ENCODE measurements around the gene TRMT44.
A peak's percentile ranks its signal among the peaks of the same experiment; 100 is the strongest.

The TRMT44 gene

DNA sequence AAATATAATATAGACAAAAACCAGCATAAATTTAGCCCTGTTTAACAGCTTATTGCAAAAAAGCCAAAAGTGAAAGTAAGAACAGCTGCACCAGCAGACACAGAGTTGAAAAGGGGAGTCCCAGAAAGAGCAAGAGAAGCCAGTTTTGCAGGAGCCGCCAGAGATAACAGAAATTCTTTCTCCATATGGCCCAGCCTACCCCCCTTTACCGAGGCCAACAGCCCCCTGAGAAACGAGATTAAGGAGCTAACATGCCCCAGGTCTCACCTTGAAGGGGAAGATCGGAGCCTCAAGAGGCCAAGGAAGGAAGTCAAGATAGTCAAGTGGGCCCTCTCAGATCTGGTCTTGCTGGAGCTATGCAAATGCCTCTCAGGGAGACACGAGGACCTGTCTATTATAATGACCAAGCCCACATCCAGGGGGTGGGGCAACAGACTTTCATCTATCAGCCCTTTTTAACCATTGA, 4.9 kb upstream of the TRMT44 start:
- no peak for DNase-seq (ENCODE audit: low spot score)

DNA sequence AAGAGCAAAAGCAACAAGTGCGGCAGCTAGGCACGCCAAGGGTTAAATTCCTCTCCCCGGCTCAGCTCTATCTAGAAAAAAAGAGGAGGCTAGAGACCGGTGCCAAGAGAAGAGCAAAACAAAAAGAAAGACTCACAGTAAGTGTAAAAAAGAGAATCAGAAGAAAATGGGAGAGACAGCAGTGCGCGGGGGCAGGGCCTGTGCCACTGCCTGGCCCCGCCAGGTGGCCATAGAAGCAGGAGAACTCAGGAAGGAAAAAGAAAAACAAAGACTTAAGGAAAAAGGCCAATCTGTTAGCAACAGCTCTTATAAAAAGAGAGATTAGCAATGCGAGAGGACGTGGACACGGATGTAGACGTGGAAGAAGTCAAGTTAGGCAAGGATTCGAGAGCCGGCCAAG, 3.3 kb upstream of the TRMT44 start:
- no peak for DNase-seq (ENCODE audit: low spot score)

DNA sequence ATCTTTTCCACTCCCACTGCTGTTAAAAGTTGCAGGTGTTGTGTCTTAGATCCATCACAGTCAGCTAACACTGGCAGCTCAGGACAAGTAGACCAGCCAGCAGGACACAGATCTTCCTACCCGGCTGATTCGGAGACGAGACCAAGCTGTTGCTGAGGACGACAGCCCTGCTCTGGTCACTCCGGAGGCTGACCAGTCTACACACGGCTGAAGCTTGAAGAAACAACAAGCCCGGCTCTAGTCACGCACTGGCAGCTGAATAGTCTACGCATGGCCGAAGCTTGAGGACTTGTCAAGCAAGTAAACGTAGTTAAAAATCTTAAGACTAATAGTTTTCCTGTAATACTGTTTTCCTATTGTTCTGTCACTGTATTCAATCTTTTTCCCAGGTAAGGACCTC, 1.8 kb upstream of the TRMT44 start:
- no peak for DNase-seq (ENCODE audit: low spot score)

DNA sequence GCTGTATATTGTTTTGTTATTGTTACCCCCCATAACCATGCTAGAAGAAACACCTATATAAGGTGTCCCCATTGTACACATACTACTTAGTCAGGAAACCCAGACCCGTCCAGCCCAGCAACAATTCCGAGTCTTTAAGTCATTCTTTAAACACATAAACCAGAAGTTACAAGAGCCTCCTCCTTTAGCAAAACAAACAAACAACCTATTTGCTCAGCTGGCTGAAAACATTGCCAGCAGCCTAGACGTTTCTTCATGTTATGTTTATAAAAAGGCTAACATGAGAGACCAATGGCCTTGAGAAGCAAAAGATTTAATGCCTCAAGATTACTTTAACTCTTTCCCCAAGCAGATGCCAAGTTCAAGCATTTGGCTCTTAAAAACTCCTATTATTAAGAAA, 1.4 kb upstream of the TRMT44 start:
- DNase-seq (ENCODE audit: low spot score): peak; percentile 8

DNA sequence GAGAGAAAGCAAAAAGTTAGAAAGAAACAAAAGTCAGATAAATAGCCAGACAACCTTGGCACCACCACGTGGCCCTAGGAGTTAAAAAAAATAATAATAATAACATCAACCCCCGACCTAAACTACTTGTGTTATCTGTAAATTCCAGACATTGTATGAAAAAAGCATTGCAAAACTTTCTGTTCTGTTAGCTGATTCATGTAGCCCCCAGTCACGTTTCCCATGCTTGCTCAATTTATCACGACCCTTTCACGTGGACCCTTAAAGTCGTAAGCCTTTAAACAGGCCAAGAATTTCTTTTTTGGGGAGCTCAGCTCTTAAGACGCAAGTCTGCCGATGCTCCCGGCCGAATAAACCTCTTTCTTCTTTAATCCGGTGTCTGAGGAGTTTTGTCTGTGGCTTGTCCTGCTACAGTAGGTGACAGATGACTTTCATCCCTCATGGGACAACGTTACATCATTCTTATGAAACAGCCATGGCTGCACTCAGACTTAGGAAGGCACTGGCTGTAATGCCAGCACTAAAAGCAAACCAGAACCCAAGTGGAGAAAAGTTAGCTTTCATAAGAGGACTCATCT, 574 bp upstream of the TRMT44 start:
- peak; percentile 65 for DNase-seq (ENCODE audit: low spot score)

DNA sequence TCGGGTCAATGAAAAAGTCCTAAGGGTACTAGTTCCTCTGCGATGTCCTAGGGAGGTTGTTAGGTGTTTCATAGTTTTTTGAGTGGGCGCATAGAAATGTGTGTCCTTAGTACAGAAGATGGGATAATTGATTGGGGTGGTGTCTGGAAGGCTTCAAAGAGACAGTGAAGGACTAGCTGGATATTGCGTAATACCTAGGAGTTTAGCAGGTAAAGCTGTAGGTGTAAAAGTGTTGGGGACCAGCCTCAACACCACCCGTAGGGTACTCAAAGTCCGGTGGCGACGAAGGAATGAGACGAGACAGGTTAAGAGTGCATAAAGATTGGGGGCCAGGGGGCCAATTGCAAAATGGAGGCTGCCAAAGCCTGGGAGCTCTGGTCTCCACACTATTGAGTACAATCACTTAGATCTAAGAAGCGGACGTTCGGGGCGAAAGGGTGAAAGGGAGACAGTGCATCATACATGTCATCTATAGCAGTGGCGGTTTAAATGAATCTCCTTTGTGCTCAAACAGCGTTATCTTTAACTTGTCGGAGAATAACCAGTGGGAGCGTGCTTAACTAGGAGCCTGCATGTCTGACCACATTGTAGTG, 1.0 kb downstream of the TRMT44 start:
- DNase-seq (ENCODE audit: low spot score): peak; percentile 36

DNA sequence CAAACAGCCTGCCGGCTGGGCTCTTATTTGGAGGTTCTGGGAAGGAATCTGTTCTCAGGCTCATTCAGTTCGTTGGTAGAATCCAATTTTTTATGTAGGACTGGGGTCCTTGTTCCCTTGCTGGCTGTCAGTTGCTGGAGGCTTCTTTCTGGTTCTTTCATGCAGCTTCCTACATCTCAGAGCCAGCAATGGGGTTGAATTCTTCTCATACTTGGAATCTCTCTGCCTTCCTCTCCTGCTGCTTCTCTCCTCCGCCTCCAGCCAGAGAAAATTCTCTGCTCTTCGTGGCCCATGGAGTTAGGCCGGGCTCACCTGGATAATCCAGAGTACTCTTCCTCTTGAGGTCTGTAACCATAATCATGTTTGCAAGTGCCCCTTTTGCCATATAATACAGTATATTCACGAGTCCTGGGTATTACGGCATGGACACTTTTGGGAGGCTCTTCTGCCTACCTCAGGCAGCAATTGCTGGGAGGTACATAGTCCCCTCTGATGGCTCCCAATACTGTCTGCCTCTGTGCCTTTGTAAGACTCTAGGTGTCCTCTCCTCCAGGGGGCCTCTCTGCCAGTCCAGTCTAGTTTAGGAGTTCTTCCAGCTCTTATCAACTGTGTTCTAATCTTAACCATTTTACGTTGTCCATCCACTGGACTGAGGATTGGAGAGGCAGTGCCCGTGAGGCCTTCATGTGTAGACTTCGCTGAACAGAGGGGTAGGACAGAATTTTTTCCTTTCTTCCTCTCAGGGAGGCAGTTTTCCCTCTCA, 2.2 kb downstream of the TRMT44 start:
- DNase-seq (ENCODE audit: low spot score): peak; percentile 23

DNA sequence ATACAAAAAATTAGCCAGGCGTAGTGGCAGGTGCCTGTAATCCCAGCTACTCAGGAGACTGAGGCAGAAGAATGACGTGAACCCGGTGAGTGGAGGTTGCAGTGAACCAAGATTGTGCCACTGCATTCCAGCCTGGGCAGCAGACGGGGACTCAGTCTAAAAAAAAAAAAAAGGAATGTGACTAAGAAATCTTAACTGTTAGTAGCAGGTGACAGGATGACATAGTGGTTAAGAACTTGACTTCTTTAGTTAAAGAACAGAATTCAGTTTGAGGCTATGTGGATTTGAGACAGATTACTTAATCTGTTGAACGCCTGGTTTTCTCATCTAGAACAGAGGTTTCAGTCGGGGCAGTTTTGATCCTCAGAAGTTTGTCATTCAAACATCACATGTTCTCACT, 3.2 kb downstream of the TRMT44 start:
- no peak for DNase-seq (ENCODE audit: low spot score)

DNA sequence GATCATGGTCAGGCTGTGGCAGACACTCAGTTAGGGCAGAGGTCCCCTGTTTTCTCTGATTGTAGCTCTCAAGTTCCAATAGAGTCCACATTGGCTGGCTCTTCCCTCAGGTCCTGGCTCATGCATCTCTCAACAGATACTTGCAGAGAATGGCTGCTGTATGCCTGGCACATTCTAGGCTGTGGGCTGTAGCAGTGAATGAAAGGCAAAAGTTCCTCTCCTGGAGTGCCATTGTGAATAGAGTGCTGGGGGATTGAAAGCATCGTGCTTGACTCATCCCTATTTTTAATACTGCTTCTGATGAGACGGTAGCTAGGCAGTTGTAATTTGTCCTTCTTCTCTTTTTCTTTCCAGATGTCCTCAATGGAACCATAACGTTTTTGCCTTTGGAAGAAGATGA, 5.5 kb downstream of the TRMT44 start:
- no peak for DNase-seq (ENCODE audit: low spot score)

DNA sequence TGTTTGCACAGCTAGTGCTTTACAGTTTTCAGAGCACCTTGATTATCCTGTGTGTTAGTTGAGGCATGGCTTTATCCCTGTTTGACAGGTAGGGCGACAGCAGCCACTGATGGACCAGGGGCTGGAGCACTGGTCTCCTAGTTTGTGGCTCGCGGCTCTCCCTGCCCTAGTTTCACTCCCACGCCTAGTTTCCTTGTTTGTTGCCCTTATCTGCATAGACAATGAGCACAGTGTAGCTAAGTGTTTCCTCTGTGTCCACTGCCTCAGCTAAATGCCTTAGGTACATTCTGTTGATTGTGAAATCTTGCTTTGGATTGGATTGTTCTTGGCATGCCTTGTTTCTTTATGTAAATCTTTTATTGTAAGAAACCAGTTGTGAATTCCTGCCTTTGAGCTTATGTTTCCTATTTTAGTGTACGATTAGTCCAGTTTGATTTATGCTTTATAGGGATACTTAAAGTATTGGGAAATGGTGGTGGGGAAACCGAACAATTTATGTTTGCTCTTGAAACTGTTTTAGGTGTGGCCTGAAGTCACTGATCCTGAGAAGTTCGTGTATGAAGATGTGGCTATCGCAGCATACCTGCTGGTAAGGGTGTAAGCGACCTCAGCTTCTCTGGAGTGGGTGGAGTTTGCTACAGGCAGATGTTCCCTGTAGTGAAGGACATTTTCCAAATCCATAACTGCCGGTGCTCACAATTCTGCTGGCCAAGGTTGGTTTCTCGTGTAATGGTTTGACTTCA, 11.0 kb downstream of the TRMT44 start:
- DNase-seq (ENCODE audit: low spot score): no peak

DNA sequence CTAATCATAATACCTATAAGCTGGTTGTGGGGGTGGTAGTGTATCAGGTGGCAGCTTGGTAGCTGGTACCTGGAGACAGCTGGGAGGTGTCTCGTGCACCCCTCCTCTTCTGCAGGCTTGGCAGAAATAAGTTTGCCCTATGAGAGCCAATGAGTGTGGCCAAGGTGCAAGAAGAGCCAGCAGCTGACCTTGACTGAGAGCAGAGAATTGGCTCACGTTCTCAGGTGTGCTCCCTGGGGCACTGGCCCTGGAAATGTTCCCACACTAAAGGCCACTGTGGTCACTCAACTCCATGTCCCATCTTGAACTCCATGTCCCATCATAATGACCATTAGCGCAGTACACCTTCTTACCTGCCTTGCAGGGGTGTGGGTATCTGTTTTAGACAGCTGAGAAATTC, 13.4 kb downstream of the TRMT44 start:
- DNase-seq (ENCODE audit: low spot score): no peak

DNA sequence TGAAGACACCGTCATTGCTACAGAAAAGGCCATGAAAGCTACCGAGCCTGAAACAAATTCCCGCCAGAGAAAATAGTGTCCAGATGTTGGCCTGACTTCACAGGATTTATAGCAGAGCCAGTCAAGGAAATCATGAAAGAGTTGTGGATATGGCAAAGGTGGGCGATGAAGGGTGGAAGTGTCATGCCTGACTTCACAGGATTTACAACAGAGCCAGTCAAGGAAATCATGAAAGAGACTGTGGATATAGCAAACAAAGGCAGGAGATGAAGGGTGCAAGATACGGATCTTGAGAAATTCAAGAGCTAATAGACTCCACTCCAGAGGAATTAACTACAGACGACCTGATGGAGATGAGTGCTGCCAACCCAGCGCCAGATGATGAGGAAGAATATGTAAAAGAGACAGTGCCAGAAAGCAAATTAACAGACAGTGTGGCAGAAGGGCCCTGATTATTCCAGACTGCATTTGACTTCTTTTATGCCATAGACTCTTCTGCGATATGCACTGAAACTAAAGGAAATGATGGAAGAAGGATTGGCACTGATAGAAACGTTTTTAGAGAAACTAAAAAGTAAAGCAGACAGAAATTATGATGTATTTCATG, 17.2 kb downstream of the TRMT44 start:
- DNase-seq (ENCODE audit: low spot score): no peak

DNA sequence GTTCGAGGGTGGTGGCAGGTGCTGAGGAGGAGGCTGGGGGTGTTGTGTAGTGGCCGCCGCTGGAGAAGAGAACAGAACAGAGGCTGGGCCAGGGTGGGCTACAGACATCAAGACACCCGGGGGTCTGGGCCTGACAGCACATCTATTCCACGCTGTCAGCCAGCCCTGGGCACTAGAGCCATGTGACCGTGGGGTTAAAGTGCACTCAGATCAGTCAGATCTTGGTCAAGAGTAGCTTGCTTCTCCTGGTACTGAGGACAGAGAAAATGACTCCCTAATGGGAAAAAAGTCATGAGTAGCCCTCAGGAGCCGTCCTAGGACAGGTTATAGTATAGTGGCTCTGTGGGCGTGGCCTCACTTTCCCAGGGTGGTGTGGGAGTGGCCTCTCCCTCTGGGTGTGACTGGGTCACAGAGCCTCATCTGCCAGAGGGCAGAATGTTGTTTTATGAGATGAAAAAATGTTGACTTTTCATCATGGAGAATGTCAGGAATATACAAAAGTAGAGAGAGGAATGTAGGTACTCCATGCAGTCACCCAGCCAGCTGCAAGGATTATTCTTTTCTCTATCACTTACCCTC, 19.4 kb downstream of the TRMT44 start:
- no peak for DNase-seq (ENCODE audit: low spot score)

DNA sequence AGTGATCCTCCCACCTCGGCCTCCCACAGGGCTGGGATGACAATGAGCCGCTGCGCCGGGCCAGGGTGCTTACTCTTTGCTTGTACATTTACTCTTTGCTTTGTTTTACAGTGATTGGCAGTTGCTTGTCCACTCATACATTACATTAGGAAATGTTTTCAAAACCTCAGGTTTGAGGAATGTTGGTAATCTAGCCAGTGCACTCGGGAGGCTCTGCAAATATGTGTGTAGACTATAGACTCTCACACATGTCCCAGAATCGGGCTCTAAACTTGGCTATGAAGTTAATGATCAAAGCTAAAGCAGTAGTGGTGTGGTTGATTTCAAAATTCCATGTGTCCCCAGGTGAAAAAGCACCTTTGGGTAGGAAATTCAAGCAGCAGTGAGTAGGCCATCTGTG, 20.5 kb downstream of the TRMT44 start:
- DNase-seq (ENCODE audit: low spot score): no peak

DNA sequence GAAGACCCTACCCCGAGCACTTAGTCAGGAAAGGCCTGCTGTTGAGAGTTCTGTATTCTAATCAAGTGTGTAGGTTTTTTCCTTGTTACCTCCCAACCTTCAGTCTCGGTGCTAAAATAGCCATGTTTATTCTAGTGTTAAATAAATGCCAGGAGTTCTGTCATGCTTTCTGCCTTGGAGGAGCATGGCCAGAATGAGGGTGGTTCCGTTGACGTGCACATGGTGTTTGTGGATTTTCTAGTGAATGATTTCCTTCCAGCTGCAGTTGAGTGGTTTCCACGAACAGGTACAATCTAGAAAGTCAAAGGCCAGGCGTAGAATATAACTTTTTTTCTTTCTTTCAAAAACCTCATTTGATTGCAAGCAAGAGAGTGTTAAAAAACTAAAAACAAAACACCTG, 21.0 kb downstream of the TRMT44 start:
- no peak for DNase-seq (ENCODE audit: low spot score)

DNA sequence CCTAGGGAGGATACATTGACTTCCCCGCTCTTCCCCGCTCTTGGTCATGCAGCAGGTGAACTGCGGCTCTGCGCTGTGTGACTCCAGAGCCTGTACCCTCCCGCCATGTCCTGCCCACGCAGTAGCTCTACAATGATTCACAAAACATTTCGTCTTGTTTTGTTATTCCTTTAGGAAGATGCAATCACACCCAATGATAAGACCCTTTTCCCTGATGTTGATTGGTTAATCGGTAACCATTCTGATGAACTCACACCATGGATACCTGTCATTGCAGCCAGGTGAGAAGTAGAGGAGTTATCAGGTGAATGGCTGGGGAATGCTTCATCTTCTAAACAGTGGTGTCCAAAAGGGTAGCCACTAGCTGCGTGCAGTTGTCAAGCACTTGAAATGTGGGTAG, 23.2 kb downstream of the TRMT44 start:
- DNase-seq (ENCODE audit: low spot score): no peak

DNA sequence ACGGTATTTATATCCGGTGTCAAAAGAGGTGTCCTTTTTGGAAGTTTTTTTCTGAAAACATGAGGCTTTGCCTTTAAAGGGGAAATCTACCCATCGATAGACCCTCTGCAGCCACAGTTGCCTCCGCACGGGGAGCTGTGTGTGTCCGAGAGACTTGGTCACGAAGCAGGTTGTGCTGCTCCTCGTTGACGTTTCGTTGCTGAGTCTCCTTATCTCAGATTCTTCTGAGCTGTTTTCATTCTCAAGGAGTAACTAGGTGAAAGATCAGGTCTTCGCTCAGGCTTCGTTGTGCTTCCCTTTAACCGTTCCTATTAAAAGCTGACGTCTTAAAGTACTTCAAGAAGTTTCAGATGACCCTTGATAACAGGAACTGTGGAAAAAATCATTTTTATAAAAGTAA, 23.8 kb downstream of the TRMT44 start:
- no peak for DNase-seq (ENCODE audit: low spot score)

DNA sequence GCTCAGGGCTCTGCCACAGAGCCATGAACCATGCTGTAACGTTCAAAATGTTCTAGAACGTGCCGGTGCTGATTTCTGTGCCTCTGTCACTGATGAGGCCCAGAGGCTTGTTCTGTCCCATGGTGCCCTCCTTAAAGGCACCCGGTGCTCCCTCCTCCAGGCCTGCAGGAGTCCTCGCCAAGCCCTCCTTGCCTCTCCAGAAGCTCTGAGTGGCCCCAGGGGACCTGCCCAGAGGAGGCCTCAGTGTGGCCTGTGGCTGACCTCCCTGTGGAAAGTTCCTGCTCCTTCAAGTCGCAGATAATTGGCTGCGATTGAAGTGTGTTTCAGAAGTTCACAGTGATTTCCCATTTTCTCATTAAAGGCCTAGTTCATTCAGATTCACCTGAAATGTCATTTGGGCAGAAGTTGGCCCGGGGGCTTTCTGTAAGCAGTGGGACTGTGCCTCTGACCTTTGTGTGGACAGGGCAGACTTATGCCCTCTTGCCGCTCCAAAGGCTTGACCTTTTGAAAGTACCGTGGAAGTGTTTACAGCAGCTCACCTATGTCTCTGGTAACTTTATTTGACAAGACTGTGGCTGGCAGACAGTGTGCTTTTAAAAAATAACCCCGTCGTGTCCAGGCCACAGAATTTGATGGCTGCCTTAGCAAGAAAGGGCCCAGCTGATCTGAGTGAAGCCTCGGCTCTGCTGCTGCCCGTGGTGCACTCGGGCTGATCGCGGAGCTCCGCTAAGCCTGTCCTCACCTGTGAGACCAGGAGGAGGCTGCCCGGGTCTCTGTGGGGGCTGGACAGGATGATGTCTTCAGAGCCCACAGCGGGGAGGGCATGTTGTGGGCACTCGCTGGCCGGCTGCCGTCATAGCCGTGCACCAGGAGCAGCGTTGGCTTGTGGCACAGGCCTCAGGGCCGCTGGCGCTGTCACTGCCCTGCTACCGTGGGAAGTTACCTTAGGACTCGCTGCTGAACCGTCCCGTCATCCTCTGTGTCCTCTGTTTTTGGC, 25.3 kb downstream of the TRMT44 start:
- no peak for DNase-seq (ENCODE audit: low spot score)

DNA sequence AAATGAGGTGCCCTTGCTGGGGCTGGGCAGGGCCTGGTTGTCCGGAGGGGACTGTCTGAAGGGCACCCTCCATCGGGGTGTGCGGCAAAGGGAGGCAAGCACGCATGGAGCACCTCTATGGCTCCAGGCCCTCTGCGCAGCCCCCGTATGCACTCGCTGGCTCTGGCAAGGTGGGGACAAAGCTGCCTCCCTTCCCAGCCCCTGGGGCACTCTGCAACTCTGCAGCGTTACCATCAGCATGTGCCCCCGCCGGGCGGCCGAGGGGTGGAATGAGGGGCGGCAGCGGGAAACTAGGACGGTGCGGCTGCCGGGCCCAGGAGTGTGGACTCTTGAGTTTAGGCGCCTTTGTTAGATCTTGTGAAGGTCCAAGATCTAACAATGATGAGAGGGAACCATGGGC, 26.4 kb downstream of the TRMT44 start:
- DNase-seq (ENCODE audit: low spot score): no peak

DNA sequence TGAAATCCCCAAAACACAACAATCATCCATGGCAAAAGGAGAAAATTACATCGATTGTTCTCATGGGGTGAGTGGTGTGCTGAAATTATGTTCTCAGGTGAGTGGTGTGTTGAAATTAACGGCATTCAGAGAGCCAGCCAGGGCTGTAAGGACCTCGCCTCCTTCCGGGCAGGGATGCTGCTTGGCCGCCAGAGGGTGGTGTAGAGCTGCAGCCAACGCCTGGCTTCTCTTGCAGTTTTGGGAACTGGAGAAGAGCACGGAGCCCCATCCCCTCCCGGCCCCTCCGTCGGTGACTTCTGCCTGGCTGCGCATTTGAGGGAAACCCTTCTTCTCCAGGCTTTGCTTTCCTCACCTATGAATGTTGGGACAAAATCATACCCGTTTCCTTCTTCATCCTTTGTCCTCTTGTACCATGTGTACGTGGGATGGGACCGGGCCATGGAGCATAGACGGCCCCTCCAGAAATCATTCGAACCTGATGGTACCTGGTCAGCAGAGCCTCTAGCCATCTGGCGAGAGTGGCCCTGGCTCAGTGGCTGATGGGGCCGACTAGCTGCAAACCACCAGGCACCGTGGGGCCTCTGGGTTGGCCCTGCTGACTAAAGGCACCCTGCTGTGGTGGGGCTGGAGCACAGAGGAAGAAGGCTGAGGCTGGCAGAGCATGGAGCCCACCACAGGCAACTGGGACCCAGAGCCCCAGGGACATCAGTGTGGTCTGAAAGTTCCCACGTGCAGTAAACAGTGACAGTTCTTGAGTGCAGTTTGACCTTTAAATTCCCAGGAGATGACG, 28.4 kb downstream of the TRMT44 start:
- peak; percentile 55 for DNase-seq (ENCODE audit: low spot score)

Data from RKO (cell line).